ENCODE measurements around the gene BACH1.
A peak's percentile ranks its signal among the peaks of the same experiment; 100 is the strongest.
"Not testable (repeated sequence)": the region's sequence is repeated elsewhere in the genome, so short reads cannot be mapped to it uniquely, and the experiment has no call there.

BACH1 gene

GRCh38 chr21:29298348-29299045, at the start of gene BACH1:
Gene BACH1, plus strand, starts transcription at chr21:29298922. Its CDS starts 22,359 bp downstream, at chr21:29321281.
- DNase-seq, result peak; percentile 69

GRCh38 chr21:29249289-29249688, 49.4 kb upstream of the BACH1 start:
- not testable (repeated sequence) for DNase-seq

- no peak for DNase-seq
Measured at GRCh38 chr21:29250636-29251035, 48.1 kb upstream of the BACH1 start.

GRCh38 chr21:29253861-29254260, 44.9 kb upstream of the BACH1 start:
- not testable (repeated sequence) for DNase-seq

GRCh38 chr21:29254550-29254949, 44.2 kb upstream of the BACH1 start:
- no peak for DNase-seq

- DNase-seq, result no peak
Measured at GRCh38 chr21:29256126-29256910, 42.4 kb upstream of the BACH1 start.

GRCh38 chr21:29257701-29258100, 41.0 kb upstream of the BACH1 start:
- no peak for DNase-seq

- DNase-seq, result no peak
Measured at GRCh38 chr21:29258626-29259338, 39.9 kb upstream of the BACH1 start.

GRCh38 chr21:29260461-29260860, 38.3 kb upstream of the BACH1 start:
- no peak for DNase-seq

- no peak for DNase-seq
Measured at GRCh38 chr21:29261555-29262540, 36.9 kb upstream of the BACH1 start.

GRCh38 chr21:29264721-29265120, 34.0 kb upstream of the BACH1 start:
- DNase-seq, result no peak

- no peak for DNase-seq
Measured at GRCh38 chr21:29265690-29266479, 32.8 kb upstream of the BACH1 start.

GRCh38 chr21:29267666-29268065, 31.1 kb upstream of the BACH1 start:
- DNase-seq, result no peak

GRCh38 chr21:29271927-29272333, 26.8 kb upstream of the BACH1 start:
- no peak for DNase-seq

GRCh38 chr21:29277442-29277841, 21.3 kb upstream of the BACH1 start:
- DNase-seq, result no peak

GRCh38 chr21:29279558-29279957, 19.2 kb upstream of the BACH1 start:
- DNase-seq, result no peak

- DNase-seq, result not testable (repeated sequence)
Measured at GRCh38 chr21:29281801-29282200, 16.9 kb upstream of the BACH1 start.

GRCh38 chr21:29287383-29287782, 11.3 kb upstream of the BACH1 start:
- DNase-seq, result no peak

GRCh38 chr21:29288239-29288638, 10.5 kb upstream of the BACH1 start:
- DNase-seq, result no peak

GRCh38 chr21:29289317-29289716, 9.4 kb upstream of the BACH1 start:
- DNase-seq, result no peak

- DNase-seq, result no peak
Measured at GRCh38 chr21:29290240-29290639, 8.5 kb upstream of the BACH1 start.

- DNase-seq, result no peak
Measured at GRCh38 chr21:29293495-29293894, 5.2 kb upstream of the BACH1 start.

Measured in DMS79 treated with DMSO at 0.1 percent for 48 hours (cell line).